ENCODE data around the gene ANGPTL8. TPM values are rescaled to one million over a fixed set of nuclear protein-coding genes. Genes with fewer than 3 reads are reported as not detected.
A peak's percentile ranks its signal among the peaks of the same experiment; 100 is the strongest.

Gene ANGPTL8
- total RNA-seq, 1 experiment from 2014 or later, result not detected

DNA sequence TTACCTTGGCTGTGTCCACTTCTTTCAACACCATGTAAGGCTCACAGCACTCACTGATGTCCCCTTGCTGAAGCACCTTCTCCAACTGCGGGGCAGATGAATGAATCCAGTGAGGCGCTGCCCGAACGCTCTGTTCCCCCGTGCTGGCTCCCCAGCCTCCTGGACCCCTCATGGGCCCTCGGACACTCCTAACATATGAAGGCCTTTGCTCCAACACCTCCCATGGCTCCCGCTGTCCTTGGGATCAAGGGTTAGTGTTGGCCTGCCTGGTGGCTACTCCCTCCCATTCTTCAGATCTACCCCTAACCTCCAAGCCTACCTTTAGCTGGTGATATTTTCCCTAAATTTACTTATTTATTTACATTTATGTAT is 4.4 kb downstream of the ANGPTL8 start:
- Histone ChIP-seq H3K4me1 (ENCODE audit: low read length) (no peaks in the 10 kb centered on the region), H3K9ac (ENCODE audit: low read length) (no peak overlapping the region), H3K4me2 (ENCODE audit: low read depth, low read length, poor library complexity, severe bottlenecking) (no peak overlapping the region), H3K79me2 (ENCODE audit: low read length) (no peaks in the 10 kb centered on the region), H3K9me3 (ENCODE audit: low read length) (no peaks in the 10 kb centered on the region), H3K9me2 (replicated peaks; ENCODE audit: insufficient read depth, low read length) (no peaks in the 10 kb centered on the region), H3K27me3 (ENCODE audit: low read length) (no peaks in the 10 kb centered on the region), H4K20me1 (ENCODE audit: insufficient read depth, low read depth, low read length) (no peaks in the 10 kb centered on the region; the same call in 1 of the 2 replicates), H2AFZ (ENCODE audit: low read length) (no peak overlapping the region), H3K27ac (ENCODE audit: low read length) (no peak overlapping the region), H3K36me3 (ENCODE audit: insufficient read depth, low read length) (no peaks in the 10 kb centered on the region), H3K4me3 (ENCODE audit: low read length) (no peak overlapping the region)
- DNase-seq, result no peak

DNA sequence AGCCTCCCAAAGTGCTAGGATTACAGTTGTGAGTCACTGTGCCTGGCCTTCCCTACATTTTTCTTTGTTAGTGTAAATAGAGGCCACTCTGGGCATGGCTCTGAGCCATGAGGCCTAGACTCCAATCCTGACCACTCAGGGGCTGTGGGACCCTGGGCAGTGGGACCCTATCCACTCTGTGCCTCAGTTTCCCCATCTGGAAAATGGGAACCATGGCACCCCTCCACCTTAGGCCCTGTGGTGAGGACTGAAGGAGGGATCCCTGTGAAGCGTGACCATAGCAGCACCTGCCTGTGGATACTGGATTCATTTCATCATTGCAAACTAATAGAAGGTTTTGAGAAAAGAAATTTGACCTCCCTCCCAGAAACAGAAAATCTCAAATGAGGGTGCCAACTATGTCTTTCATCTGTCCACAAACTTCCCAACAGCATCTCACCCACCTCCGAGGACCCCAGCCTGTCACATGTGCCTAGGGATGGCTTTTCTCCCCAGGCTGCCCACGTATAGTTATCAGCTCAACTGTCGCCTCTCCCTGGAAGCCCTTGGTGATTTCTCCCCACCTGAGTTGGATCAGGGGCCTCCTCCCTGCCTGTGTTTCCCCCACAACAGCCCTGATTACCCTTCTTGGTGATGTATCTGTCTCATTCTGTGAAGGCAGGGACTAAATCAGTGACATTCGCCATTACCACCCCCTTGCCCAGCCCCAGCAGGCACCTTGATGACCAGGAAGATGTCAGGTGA is 5.6 kb downstream of the ANGPTL8 start:
- Histone ChIP-seq H3K27ac (ENCODE audit: low read length) (no peak overlapping the region), H3K4me1 (ENCODE audit: low read length) (no peaks in the 10 kb centered on the region), H3K9me2 (replicated peaks; ENCODE audit: insufficient read depth, low read length) (no peaks in the 10 kb centered on the region), H3K79me2 (ENCODE audit: low read length) (no peaks in the 10 kb centered on the region), H3K4me2 (ENCODE audit: low read depth, low read length, poor library complexity, severe bottlenecking) (no peak overlapping the region), H3K27me3 (ENCODE audit: low read length) (no peaks in the 10 kb centered on the region), H3K9me3 (ENCODE audit: low read length) (no peaks in the 10 kb centered on the region), H3K9ac (ENCODE audit: low read length) (no peak overlapping the region), H4K20me1 (ENCODE audit: insufficient read depth, low read depth, low read length) (no peaks in the 10 kb centered on the region; the same call in 1 of the 2 replicates), H3K36me3 (ENCODE audit: insufficient read depth, low read length) (no peaks in the 10 kb centered on the region), H2AFZ (ENCODE audit: low read length) (no peak overlapping the region), H3K4me3 (ENCODE audit: low read length) (no peak overlapping the region)
- DNase-seq, result no peak

DNA sequence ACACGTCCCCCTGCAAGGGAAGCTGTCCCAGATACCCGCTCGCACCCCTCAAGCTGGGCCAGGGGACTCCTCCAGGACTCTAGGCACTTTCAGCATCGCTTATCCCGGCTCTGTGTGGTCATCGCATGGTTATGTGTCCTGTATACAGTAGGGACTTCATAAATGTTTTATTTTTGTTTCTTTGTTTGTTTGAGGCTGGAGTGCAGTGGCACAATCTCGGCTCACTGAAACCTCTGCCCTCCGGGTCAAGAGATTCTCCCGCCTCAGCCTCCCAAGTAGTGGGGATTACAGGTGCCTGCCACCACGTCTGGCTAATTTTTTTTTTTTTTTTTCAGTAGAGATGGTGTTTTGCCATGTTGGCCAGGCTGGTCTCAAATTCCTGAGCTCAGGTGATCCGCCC is 7.5 kb downstream of the ANGPTL8 start:
- H3K9ac ChIP-seq (ENCODE audit: low read length), result no peak overlapping the region
- H3K9me3 ChIP-seq (ENCODE audit: low read length), result no peaks in the 10 kb centered on the region
- no peaks in the 10 kb centered on the region for H3K4me1 ChIP-seq (ENCODE audit: low read length)
- H3K79me2 ChIP-seq (ENCODE audit: low read length), result no peaks in the 10 kb centered on the region
- no peaks in the 10 kb centered on the region for H3K27me3 ChIP-seq (ENCODE audit: low read length)
- no peak overlapping the region for H3K4me3 ChIP-seq (ENCODE audit: low read length)
- no peak for DNase-seq
- no peak overlapping the region for H3K27ac ChIP-seq (ENCODE audit: low read length)
- no peaks in the 10 kb centered on the region for H3K36me3 ChIP-seq (ENCODE audit: insufficient read depth, low read length)
- no peaks in the 10 kb centered on the region; the same call in 1 of the 2 replicates for H4K20me1 ChIP-seq (ENCODE audit: insufficient read depth, low read depth, low read length)
- H3K9me2 ChIP-seq (replicated peaks; ENCODE audit: insufficient read depth, low read length), result no peaks in the 10 kb centered on the region
- H3K4me2 ChIP-seq (ENCODE audit: low read depth, low read length, poor library complexity, severe bottlenecking), result no peak overlapping the region
- H2AFZ ChIP-seq (ENCODE audit: low read length), result no peak overlapping the region

DNA sequence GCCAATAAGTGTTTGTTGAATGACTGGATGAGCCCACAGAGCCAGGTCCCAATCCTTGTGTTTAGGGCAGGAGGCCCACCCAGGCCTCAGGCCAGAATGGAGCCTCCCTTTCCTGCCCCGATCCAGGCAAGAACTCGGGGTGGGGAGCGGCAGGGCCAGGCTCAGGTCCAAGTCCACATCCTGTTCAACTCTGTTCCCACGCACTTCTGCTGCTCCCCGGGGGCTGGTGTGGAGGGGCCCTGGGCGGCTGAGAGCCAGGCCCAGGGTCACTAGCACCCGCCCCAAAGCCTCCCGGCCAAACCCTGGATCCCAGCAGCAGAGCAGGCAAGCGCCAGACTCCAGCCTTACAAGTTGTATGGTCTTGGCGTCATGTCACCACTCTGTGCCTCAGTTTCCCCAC is 8.0 kb downstream of the ANGPTL8 start:
- H3K9me2 ChIP-seq (replicated peaks; ENCODE audit: insufficient read depth, low read length), result no peaks in the 10 kb centered on the region
- H3K27me3 ChIP-seq (ENCODE audit: low read length), result no peaks in the 10 kb centered on the region
- H3K79me2 ChIP-seq (ENCODE audit: low read length), result no peaks in the 10 kb centered on the region
- no peak overlapping the region for H3K4me2 ChIP-seq (ENCODE audit: low read depth, low read length, poor library complexity, severe bottlenecking)
- no peak overlapping the region for H2AFZ ChIP-seq (ENCODE audit: low read length)
- H3K4me1 ChIP-seq (ENCODE audit: low read length), result no peaks in the 10 kb centered on the region
- no peak overlapping the region for H3K9ac ChIP-seq (ENCODE audit: low read length)
- no peak for DNase-seq
- H3K9me3 ChIP-seq (ENCODE audit: low read length), result no peaks in the 10 kb centered on the region
- H4K20me1 ChIP-seq (ENCODE audit: insufficient read depth, low read depth, low read length), result no peaks in the 10 kb centered on the region; the same call in 1 of the 2 replicates
- H3K27ac ChIP-seq (ENCODE audit: low read length), result no peak overlapping the region
- H3K36me3 ChIP-seq (ENCODE audit: insufficient read depth, low read length), result no peaks in the 10 kb centered on the region
- H3K4me3 ChIP-seq (ENCODE audit: low read length), result no peak overlapping the region

DNA sequence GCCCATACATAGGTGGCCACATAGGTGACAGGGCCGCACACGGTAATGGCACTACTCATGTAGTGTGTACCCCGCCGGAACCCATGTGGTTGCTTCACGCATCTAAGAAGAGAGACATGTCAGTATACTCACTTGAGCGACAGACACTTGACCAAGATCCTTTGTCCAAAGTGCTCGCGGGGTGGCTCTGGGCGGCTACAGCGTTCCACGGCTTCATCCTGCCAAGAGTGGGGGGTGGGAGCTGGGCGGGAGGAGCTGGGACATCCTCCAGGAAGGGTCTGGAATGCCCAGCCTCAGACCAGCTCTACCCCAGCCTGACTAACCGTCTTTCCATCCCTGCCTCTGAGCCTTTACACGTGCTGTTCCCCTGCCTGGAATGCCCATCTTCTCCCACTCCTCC is 8.5 kb downstream of the ANGPTL8 start:
- no peak overlapping the region for H2AFZ ChIP-seq (ENCODE audit: low read length)
- H4K20me1 ChIP-seq (ENCODE audit: insufficient read depth, low read depth, low read length), result no peaks in the 10 kb centered on the region; the same call in 1 of the 2 replicates
- H3K9me2 ChIP-seq (replicated peaks; ENCODE audit: insufficient read depth, low read length), result no peaks in the 10 kb centered on the region
- no peaks in the 10 kb centered on the region for H3K9me3 ChIP-seq (ENCODE audit: low read length)
- no peaks in the 10 kb centered on the region for H3K36me3 ChIP-seq (ENCODE audit: insufficient read depth, low read length)
- no peaks in the 10 kb centered on the region for H3K27me3 ChIP-seq (ENCODE audit: low read length)
- no peak overlapping the region for H3K4me2 ChIP-seq (ENCODE audit: low read depth, low read length, poor library complexity, severe bottlenecking)
- H3K27ac ChIP-seq (ENCODE audit: low read length), result no peak overlapping the region
- DNase-seq, result peak; percentile 2
- no peaks in the 10 kb centered on the region for H3K4me1 ChIP-seq (ENCODE audit: low read length)
- no peaks in the 10 kb centered on the region for H3K79me2 ChIP-seq (ENCODE audit: low read length)
- H3K9ac ChIP-seq (ENCODE audit: low read length), result no peak overlapping the region
- no peak overlapping the region for H3K4me3 ChIP-seq (ENCODE audit: low read length)

DNA sequence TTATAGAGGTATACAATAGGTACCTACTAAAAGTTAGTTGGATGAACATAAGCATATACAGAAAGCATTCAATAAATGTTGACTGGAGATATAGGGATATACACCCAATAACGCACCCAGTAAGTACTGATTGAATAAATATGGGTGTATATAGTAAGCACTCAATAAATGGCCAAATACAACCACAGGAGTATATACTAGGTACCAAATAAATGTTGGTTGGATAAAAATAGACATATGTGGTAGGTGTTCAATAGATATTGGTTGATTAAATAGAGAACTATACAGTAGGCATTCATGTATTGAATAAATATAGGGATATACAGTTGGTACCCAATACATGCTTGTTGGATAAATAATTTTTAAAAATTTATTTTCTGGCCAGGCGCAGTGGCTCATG is 9.4 kb downstream of the ANGPTL8 start:
- no peak for DNase-seq
- Histone ChIP-seq H3K4me3 (ENCODE audit: low read length) (no peak overlapping the region), H2AFZ (ENCODE audit: low read length) (no peak overlapping the region), H3K27ac (ENCODE audit: low read length) (no peak overlapping the region), H3K9me3 (ENCODE audit: low read length) (no peaks in the 10 kb centered on the region), H3K9me2 (replicated peaks; ENCODE audit: insufficient read depth, low read length) (no peaks in the 10 kb centered on the region), H3K4me1 (ENCODE audit: low read length) (no peaks in the 10 kb centered on the region), H3K4me2 (ENCODE audit: low read depth, low read length, poor library complexity, severe bottlenecking) (no peak overlapping the region), H3K79me2 (ENCODE audit: low read length) (no peaks in the 10 kb centered on the region), H4K20me1 (ENCODE audit: insufficient read depth, low read depth, low read length) (no peaks in the 10 kb centered on the region; the same call in 1 of the 2 replicates), H3K9ac (ENCODE audit: low read length) (no peak overlapping the region), H3K27me3 (ENCODE audit: low read length) (no peaks in the 10 kb centered on the region), H3K36me3 (ENCODE audit: insufficient read depth, low read length) (no peaks in the 10 kb centered on the region)

DNA sequence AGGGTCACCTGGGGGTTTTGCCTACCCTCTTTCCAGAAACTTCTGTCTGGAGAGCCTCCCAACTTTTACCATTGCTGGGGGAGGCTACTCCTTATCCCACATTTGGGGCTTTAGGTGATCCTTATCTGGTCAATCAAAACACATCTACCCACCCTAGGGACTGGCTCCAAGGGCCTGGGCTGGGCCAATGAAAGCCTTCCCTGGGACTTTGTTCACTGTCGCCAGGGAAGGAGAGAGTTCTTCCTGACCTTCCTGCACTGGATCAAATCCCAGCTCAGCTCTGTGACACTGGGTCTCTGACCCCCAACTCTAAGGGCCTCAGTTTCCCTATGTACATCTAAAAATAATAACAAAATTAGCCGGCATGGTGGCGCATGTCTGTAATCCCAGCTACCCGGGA is 11.8 kb downstream of the ANGPTL8 start:
- no peaks in the 10 kb centered on the region for H3K4me1 ChIP-seq (ENCODE audit: low read length)

DNA sequence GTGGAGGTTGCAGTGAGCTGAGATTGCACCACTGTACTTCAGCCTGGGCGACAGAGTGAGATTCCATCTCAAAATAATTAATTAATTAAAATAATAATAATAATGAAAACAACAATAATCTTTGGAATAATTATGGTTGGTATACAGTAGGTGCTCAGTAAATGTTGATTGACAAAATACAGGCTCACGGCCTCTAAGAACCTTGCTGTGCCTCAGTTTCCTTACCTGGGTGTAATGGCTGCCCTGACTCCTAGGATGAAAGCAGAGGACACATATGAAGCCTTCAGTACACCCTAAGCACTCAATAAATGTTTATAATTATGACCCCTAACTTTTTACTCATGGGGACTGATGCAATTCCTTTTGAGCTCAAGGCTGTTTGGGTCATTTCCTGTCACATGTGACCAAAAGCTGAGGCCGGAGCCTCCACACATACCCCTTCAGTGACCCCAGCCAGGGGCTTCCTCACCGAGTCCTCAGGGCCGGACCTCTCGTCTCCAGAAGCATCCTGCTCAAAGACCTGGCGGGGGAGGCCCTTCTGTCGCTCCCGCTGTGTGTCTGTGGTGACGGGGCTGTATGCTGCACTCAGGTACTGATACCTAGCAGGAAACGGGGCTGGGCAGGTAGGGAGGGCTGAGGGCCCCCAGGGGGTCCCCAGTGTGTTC is 12.4 kb downstream of the ANGPTL8 start:
- Histone ChIP-seq H2AFZ (ENCODE audit: low read length) (no peak overlapping the region), H3K27me3 (ENCODE audit: low read length) (no peaks in the 10 kb centered on the region), H3K27ac (ENCODE audit: low read length) (no peak overlapping the region), H3K36me3 (ENCODE audit: insufficient read depth, low read length) (no peaks in the 10 kb centered on the region), H3K4me3 (ENCODE audit: low read length) (no peak overlapping the region), H3K9me2 (replicated peaks; ENCODE audit: insufficient read depth, low read length) (no peaks in the 10 kb centered on the region), H3K79me2 (ENCODE audit: low read length) (no peaks in the 10 kb centered on the region), H3K9ac (ENCODE audit: low read length) (no peak overlapping the region), H3K4me2 (ENCODE audit: low read depth, low read length, poor library complexity, severe bottlenecking) (no peak overlapping the region), H3K4me1 (ENCODE audit: low read length) (no peaks in the 10 kb centered on the region), H4K20me1 (ENCODE audit: insufficient read depth, low read depth, low read length) (no peaks in the 10 kb centered on the region), H3K9me3 (ENCODE audit: low read length) (no peaks in the 10 kb centered on the region)
- DNase-seq, result no peak

More for the DNA sequence above, 11.8 kb downstream of the ANGPTL8 start:
- no peak overlapping the region for H3K27ac ChIP-seq (ENCODE audit: low read length)
- no peak overlapping the region for H3K9ac ChIP-seq (ENCODE audit: low read length)
- no peaks in the 10 kb centered on the region for H3K36me3 ChIP-seq (ENCODE audit: insufficient read depth, low read length)
- no peaks in the 10 kb centered on the region for H3K9me2 ChIP-seq (replicated peaks; ENCODE audit: insufficient read depth, low read length)
- H3K4me3 ChIP-seq (ENCODE audit: low read length), result no peak overlapping the region
- DNase-seq, result no peak
- H3K4me2 ChIP-seq (ENCODE audit: low read depth, low read length, poor library complexity, severe bottlenecking), result no peak overlapping the region
- no peak overlapping the region for H2AFZ ChIP-seq (ENCODE audit: low read length)
- no peaks in the 10 kb centered on the region for H3K79me2 ChIP-seq (ENCODE audit: low read length)
- no peaks in the 10 kb centered on the region for H4K20me1 ChIP-seq (ENCODE audit: insufficient read depth, low read depth, low read length)
- H3K27me3 ChIP-seq (ENCODE audit: low read length), result no peaks in the 10 kb centered on the region
- no peaks in the 10 kb centered on the region for H3K9me3 ChIP-seq (ENCODE audit: low read length)

All from Karpas-422 (cell line).